GM18861 (cell line): ENCODE measurements around the gene ABCC6.

Experiments used
- ATAC-seq: cut with Tn5 transposase; IDR thresholded peaks from one replicate; pipeline ENCODE4 v1.9.1; 2021; ENCODE audit not compliant: unreplicated experiment

Gene ABCC6

GRCh38 chr16:16145286-16145685, 78.0 kb downstream of the ABCC6 start:
- ATAC-seq = no peak

DNA sequence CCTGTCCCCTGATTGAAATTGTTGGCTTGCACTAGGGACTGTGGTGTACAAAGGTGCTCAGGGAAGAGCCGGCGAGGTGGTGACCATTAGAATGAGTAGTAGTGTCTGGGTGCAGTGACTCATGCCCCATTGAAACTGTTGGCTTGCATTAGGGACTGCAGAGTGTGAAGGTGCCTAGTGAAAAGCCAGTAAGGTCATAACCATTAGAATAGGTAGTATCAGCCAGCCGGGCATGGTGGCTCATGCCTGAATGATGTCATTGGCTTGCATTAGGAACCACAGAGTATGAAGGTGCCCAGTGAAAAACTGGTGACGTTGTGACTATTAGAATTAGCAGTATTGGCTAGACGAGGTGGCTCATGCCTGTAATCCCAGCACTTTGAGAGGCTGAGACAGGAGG, 78.9 kb downstream of the ABCC6 start:
- no peak for ATAC-seq

DNA sequence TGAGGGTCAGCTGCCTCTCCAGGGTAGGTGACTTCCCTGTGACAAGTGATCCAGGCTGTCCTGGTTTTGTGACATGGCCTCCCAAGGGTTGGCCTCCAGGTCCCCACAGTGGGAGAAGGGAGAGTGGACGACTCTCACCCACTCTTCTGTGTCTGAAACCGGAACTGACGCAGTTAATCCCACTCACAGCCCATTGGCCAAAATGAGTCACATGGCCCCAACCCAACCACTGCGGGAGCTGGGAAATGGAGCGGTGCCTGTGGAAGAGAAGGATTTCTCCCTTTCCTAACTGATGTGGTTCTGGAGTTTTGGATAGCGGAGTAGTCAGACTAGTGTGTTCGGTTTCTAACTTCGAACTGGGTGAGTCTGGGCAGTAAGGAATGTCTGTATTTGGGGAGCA, 79.4 kb downstream of the ABCC6 start:
- ATAC-seq = no peak

GRCh38 chr16:16143038-16143763, 80.1 kb downstream of the ABCC6 start:
- no peak for ATAC-seq

DNA sequence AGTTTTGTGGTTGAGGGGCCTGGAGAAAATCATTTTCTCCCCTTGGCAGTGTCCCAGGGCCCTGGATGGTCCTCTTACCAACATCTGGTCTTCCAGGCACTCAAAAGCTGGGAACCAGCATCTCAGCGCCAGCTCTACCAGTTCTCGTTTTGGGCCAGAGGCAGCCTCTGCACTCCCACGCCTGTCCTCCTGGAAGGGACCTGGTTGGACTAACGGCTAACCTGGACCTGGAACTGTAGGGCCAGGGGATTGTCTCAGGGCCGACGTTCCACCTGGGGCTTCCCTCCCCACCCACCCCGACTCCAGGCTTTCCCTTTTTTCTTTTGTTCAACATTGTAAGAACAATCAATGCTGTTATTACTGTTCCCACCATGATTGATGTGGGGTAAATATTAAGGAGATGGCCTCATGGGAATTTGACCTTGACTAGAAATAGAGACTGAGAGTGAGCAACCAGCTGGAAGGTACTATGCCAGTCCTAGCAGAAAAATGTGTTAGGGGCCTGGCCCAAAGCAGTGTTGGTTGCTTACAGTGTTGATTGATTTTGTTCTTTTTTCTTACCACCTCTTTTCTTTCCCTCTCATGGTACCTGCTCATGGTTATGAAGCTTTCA, 81.4 kb downstream of the ABCC6 start:
- ATAC-seq = no peak

GRCh38 chr16:16141141-16141540, 82.2 kb downstream of the ABCC6 start:
- no peak for ATAC-seq

GRCh38 chr16:16140537-16140936, 82.8 kb downstream of the ABCC6 start:
- no peak for ATAC-seq

DNA sequence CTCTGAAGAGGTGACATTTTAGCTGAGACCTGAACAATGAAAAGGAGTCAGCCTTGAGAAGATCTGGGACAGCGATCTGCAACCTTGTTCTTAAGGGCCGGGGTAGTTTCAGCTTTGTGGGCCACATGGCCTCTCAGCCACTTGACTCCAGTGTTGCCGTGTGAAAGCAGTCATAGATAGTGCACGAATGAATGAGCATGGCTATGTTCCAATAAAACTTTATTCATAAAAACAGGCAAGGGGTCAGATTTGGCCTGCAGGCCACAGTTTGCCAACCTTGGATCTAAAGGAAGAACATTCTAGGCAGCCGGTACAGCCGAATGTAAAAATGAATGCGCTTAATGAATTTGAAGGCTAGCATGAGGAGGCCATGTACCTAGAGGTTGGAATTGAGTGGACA, 83.5 kb downstream of the ABCC6 start:
- no peak for ATAC-seq

DNA sequence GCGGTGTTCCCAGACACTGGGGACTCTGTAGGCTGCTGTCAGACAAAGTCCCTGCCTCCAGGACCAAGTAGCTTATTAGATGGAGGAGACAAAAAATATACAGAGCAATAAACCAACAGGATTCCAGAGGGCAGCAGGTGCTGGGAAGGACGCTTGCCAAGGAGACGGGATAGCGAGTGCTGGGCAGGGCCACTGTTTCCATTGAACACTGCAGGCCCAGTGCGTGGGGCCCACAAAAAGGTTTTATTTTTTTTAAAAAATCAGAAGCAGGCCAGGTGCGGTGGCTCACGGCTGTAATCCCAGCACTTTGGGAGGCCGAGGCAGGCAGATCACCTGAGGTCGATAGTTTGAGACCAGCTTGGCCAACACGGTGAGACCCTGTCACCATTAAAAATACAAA, 84.2 kb downstream of the ABCC6 start:
- no peak for ATAC-seq

GRCh38 chr16:16138034-16138635, 85.2 kb downstream of the ABCC6 start:
- ATAC-seq = no peak

DNA sequence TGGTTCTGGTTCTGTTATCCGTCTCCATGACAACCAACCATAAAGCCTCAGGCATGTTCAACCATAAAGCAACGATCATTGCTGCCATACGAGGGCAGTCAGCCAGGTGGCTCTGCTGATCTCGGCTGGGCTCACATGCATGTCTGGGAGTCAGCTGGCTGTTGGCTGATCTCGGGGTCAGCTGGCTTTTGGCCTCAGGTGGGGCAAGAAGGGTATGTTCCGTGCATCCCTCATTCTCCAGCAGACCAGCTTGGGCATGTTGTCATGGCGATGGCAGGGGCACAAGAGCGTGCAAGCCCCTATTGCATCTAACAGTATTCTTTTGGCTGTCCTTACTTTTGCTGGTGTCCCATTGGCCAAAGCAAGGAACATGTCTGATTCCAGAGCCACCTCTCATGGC, 86.2 kb downstream of the ABCC6 start:
- no peak for ATAC-seq

DNA sequence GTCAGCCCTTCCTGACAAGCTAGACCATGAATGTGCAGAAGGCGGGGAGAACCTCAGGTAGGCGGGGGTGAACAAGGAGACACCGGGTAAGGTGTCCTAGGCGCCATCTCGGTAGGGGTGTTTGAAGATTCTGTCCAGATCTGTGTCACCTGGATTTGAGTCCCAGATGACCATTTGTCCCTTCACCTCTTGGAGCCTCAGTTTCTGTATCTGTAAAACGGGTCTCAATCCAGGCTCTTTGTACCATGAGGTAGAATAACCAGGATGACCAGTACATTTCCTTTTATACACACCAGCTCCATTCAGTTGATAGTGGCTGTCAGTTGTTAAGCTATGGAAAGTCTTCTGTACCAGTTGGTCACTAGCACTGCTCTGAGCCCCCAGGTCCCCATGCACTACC, 86.7 kb downstream of the ABCC6 start:
- ATAC-seq = no peak

GRCh38 chr16:16133943-16134604, 89.2 kb downstream of the ABCC6 start:
- ATAC-seq = no peak

- ATAC-seq = no peak
Measured at GRCh38 chr16:16131659-16132058, 91.6 kb downstream of the ABCC6 start.

GRCh38 chr16:16131204-16131603, 92.1 kb downstream of the ABCC6 start:
- no peak for ATAC-seq

DNA sequence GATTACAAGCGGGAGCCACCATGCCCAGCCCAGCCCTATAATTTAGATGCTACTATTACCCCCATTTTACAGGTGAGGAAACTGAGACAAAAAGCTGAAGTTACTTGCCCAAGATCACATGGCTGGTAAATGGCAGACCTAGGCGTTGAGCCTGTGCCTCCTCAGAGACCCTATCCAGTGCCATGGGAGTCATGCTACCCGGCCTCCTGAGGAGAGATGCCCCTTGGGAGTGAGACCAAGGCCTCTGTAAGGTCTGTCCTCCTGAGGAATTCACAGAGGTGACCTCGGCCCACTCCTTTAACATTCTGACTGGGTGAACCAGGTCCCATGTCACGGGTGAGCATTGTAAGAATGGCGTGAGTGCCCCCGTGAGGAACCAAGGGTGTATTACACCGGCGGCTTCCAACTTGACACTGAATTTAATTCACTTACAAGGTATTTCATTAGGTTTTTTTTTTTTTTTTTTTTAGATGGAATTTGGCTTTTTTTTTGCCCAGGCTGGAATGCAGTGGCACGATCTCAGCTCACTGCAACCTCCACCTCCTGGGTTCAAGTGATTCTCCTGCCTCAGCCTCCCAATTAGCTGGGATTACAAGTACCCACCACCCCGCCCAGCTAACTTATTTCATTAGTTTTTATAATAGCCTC, 95.7 kb downstream of the ABCC6 start:
- no peak for ATAC-seq

GRCh38 chr16:16126896-16127295, 96.4 kb downstream of the ABCC6 start:
- no peak for ATAC-seq

GRCh38 chr16:16124974-16125373, 98.3 kb downstream of the ABCC6 start:
- no peak for ATAC-seq

- no peak for ATAC-seq
Measured at GRCh38 chr16:16124438-16124837, 98.9 kb downstream of the ABCC6 start.

- ATAC-seq = no peak
Measured at GRCh38 chr16:16122264-16122663, 101.0 kb downstream of the ABCC6 start.

- ATAC-seq = no peak
Measured at GRCh38 chr16:16121185-16121727, 102.0 kb downstream of the ABCC6 start.
